DOHH2 (cell line): ENCODE data around the gene ARMC8.

ENCODE experiments used
- EZH2phosphoT487 ChIP-seq: fragments of 200-600 bp; sonication (generic); IDR thresholded peaks from 2 replicates; pipeline ENCODE4 v1.6.1; 2017; ENCODE audit warnings: borderline replicate concordance, mild to moderate bottlenecking, antibody characterized with exemption, low read length, moderate library complexity, mixed read lengths
- TF ChIP-seq, protein P1 (sequence below): fragments of 200-600 bp; sonication (generic); IDR thresholded peaks from one replicate; pipeline ENCODE4 v1.5.1; 2014; ENCODE audit warnings: antibody characterized with exemption, mild to moderate bottlenecking, low read depth, low read length; ENCODE audit not compliant: poor library complexity, severe bottlenecking

GRCh38 chr3:138197058-138197457 lies 10.0 kb downstream of the ARMC8 start:
- TF ChIP-seq, protein P1, sequence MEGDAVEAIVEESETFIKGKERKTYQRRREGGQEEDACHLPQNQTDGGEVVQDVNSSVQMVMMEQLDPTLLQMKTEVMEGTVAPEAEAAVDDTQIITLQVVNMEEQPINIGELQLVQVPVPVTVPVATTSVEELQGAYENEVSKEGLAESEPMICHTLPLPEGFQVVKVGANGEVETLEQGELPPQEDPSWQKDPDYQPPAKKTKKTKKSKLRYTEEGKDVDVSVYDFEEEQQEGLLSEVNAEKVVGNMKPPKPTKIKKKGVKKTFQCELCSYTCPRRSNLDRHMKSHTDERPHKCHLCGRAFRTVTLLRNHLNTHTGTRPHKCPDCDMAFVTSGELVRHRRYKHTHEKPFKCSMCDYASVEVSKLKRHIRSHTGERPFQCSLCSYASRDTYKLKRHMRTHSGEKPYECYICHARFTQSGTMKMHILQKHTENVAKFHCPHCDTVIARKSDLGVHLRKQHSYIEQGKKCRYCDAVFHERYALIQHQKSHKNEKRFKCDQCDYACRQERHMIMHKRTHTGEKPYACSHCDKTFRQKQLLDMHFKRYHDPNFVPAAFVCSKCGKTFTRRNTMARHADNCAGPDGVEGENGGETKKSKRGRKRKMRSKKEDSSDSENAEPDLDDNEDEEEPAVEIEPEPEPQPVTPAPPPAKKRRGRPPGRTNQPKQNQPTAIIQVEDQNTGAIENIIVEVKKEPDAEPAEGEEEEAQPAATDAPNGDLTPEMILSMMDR, result no peak
- TF ChIP-seq EZH2phosphoT487, result no peak
